GM13976 (cell line): ENCODE data around the gene PEPD.

Source experiments
- DNase-seq: peaks from one replicate; pipeline ENCODE4 v3.0.0; 2012; ENCODE audit warnings: low spot score
- CTCF ChIP-seq: IDR thresholded peaks from 2 replicates; pipeline ENCODE4 v1.5.1; 2012; ENCODE audit warnings: borderline replicate concordance, mild to moderate bottlenecking; ENCODE audit not compliant: insufficient read depth; ENCODE audit errors: extremely low read depth, missing control alignments, control extremely low read depth
- in situ Hi-C: fragments of 300-500 bp; cut with MboI; formaldehyde crosslinking; loops from one replicate; pipeline ENCODE4 v1.12.0; 2022; ENCODE audit warnings: low sequenced_read_pairs, mixed read lengths, inconsistent platforms; ENCODE audit not compliant: unreplicated experiment

The PEPD gene

DNA sequence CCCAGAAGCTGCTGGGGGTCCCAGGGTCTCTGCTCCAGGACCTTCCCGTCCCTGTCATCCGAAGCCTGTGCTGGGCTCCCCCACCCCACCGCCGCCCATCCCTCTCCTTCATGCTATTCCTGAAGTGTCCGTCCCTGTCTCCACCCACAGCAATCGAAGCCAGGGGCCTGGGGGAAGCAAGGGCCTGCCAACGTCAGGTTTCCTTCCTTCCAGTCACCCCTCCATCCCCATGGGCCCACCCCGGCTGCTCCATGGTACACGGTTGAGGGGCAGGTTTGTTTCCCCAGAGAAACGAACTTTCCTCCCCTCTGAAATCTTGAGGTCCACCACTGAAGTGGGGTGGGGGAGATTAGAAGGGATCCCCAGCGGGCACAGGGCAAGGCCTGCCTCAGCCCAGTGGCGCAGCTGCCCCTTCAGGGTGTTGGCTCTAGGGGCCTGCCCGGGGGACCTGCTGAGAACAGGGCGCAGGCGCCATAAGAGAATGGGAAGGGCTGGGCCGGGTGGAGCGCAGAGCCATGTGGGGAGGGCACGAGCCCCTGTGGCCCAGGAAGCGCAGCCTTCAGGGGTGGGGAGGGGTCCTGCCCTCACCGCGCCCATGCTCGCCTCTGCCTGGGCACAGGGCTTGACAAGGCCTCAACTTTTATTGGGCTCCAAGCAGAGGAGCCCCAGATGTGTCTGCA is 132.0 kb downstream of the PEPD start:
- TF ChIP-seq CTCF = no peak
- DNase-seq = peak; percentile 28
- in situ Hi-C loops = no loop called here

- TF ChIP-seq CTCF = no peak
- DNase-seq = peak; percentile 21
- in situ Hi-C loops = no loop called here
Measured at GRCh38 chr19:33388725-33389420, 132.7 kb downstream of the PEPD start.

DNA sequence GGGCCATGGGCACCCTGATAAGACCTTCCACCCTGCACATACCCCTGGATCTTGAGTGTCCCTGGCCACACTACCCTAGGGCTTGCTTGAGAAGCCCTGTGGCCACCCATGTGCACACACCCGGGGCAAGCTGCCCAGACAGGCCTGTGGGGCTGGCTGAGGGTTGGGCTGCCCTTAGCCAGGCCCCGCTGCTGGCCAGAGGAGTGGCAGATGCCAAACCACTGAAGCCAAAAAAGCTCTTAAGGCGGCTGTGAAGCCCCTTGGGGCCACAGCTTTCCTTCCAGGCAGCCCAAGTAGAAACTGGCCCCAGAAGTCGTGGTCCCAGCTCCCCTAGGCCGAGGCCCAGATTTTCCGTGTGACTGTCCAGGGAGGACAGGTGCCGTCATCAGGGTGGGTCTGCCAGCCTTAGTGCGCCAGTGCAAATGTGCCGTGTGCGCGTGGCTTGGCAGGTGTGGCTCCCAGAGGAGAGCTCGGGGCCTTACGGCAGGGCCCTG is 133.3 kb downstream of the PEPD start:
- TF ChIP-seq CTCF = no peak
- DNase-seq = peak; percentile 29
- in situ Hi-C loops = no loop called here

DNA sequence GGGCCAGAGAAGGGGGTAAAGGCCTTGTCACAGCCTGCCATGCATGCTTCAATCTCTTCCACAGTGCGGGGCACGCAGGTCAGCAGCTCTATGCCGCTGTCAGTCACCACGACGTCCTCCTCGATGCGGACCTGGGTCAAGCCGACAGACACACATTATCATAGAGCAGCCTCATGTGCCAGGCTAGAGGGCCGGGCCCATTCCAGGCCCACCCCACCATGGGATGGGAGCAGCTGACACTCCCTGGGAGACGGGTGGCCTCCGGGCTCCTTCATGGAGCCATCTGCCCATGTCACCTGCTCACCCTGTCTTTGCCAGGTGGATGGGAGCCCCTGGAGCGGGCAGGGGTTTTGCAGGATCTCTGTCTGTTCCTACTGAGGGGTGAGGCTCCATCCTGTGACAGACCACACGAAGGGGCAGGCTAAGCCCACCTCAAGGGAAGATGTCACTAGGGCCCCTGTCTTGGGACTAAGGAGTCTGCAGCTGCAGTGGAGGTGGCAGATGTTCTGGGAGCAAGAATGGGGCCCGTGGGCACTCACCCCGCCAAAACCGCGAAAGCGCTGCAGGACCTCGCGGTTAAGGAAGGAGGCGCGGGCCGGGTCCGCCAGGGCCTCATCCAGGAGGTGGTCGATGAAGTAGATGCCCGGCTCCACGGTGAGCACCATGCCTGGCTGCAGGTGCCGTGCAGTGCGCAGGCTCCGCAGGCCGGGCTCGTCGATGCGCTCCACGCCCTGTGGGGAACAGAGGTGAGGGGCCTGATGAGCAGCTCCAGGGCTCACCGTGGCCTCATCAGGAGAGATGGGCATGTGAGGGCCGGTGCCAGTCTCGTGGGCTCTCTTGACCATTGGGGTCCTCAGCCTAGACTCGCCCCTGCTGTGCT is 134.0 kb downstream of the PEPD start:
- no peak for TF ChIP-seq CTCF
- DNase-seq = no peak
- in situ Hi-C loops = no loop called here

- in situ Hi-C loops = no loop called here
- TF ChIP-seq CTCF = no peak
- DNase-seq = no peak
Measured at GRCh38 chr19:33386361-33386858, 135.2 kb downstream of the PEPD start.

DNA sequence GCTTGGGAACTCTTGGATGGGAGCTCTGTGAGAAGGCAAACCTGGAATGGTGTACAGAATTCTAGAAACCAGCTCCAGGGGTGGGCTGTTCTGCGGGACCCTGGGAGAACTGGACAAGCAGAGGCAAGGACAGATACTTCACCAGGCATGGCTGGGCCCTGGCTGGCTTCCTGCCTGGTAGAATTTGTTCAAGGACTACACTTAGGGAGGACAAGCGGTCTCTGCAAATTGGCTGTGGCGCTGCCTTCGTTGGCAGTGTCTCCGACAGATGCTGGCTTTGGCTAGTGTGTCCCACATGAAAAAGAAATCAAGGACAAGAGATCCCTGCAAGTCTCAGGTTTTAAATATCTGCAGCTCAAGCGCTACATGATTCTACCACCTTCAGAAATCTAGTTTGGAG is 135.6 kb downstream of the PEPD start:
- DNase-seq = no peak
- in situ Hi-C loops = no loop called here
- no peak for TF ChIP-seq CTCF
